ENCODE measurements around the gene ADARB2.
"Not testable (repeated sequence)": the region's sequence is repeated elsewhere in the genome, so short reads cannot be mapped to it uniquely, and the experiment has no call there.

ADARB2 gene

DNA sequence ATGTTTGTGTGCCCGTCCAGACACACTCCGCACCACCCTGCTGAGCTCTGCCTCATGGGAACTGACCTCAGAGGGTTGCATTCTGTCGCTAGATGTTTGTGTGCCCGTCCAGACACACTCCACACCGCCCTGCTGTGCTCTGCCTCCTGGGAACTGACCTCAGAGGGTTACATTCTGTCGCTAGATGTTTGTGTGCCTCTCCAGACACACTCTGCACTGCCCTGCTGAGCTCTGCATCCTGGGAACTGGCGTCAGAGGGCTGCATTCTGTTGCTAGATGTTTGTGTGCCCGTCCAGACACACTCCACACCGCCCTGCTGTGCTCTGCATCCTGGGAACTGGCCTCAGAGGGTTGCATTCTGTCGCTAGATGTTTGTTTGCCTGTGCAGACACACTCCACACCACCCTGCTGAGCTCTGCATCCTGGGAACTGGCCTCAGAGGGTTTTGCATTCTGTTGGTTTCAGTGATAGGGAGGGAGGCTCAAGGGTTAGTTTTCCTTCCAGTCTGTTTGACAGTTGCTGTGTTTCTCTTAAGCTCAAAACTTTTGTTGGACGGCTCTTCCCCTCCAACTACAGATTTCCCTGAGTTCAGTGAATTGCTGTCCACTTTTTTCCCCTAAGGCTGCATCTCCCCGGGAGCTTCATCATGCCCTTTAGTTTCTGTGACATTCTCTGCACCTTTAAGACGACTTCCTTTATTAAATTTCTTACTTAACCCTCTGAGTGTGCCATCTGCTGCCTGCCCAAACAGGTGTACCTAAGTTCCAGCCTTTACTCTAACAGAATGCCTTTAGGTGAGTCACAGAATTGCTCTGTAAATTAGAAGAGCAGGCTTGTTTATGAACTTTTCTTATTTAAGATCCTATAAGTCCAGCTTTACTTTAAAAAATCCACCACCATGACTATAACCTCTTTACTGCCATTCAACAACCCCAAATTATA lies 119.7 kb downstream of the ADARB2 start:
- DNase-seq (ENCODE audit: low read depth in 1 of 2, low spot score in 1 of 2): not testable (repeated sequence)

DNA sequence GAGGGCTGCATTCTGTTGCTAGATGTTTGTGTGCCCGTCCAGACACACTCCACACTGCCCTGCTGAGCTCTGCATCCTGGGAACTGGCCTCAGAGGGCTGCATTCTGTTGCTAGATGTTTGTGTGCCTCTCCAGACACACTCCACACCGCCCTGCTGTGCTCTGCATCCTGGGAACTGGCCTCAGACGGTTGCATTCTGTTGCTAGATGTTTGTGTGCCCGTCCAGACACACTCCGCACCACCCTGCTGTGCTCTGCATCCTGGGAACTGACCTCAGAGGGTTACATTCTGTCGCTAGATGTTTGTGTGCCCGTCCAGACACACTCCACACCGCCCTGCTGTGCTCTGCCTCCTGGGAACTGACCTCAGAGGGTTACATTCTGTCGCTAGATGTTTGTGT lies 120.6 kb downstream of the ADARB2 start:
- not testable (repeated sequence) for DNase-seq (ENCODE audit: low read depth in 1 of 2, low spot score in 1 of 2)

DNA sequence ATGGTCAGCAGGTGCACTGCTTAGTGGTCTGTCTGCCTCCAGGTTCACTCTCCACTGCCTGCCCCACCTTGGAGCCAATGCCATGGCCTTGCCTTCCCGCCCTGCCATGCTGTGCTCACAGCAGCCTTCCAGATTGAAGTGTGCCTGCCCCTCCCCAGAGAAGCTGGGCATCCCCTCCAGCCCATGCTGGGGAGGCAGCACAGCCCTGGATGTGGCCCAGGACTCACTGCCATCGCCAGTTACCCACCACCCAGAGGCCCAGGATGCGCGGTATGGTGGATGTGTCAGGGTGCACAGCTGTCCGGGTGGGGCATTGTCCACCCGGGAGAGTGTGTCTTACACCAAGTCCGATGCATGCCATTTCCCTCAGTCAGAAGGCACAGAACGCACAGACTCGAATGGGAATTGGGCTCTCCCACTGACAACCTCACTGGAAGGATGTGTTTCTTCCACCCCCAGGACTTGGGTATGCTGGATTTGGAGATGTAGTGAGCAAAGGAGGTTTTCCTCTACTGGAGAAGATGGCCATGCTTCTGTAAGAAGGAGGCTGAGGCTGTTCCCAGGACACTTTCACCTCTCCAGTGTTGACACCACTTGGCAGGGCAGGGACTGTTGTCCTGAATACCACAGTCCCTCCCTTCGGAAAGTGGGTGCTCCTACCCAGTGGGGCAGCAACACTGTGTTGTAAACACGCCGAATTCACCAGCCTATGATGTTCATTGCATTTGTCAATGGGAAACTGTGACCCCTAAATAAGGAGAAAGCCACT lies 122.0 kb downstream of the ADARB2 start:
- no peak for DNase-seq (ENCODE audit: low read depth in 1 of 2, low spot score in 1 of 2)

DNA sequence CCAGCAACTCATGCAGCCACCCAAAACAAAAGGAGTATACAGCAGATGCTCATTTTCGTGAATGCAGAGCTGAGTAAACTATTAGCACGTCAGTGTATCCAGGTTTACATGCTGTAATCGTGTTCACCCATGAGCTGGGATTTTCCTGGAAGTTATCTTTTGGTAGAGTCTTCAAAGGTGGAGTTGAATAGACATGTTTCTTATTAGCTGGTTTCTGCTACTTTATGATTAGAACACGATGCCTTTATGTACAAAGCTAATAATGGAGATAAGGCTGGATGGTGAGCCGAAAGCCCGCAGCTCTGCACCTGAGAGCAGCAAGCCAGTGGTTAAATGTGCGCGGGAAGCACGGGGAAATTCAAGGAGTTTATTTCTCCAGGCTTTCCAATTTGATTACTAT lies 123.8 kb downstream of the ADARB2 start:
- DNase-seq (ENCODE audit: low read depth in 1 of 2, low spot score in 1 of 2): no peak

DNA sequence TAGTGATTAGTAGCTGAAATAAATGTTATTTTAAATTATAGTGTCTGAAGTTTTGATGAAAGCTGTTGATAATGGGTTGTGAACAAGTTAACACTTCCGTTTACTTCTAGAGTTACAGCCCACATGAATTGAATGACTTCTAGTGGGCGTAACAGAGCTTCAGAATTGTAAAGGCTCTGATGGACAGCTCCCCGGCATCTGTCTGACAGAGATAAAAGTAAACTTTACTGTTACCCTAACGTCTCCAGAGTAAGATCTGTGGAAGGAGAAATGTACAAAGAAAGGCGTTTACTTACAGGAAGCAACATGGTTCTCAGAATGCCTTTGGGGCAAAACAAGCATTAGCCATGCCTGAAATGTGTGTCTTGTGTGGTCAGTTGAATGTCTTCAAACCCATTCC lies 124.4 kb downstream of the ADARB2 start:
- DNase-seq (ENCODE audit: low read depth in 1 of 2, low spot score in 1 of 2): no peak

DNA sequence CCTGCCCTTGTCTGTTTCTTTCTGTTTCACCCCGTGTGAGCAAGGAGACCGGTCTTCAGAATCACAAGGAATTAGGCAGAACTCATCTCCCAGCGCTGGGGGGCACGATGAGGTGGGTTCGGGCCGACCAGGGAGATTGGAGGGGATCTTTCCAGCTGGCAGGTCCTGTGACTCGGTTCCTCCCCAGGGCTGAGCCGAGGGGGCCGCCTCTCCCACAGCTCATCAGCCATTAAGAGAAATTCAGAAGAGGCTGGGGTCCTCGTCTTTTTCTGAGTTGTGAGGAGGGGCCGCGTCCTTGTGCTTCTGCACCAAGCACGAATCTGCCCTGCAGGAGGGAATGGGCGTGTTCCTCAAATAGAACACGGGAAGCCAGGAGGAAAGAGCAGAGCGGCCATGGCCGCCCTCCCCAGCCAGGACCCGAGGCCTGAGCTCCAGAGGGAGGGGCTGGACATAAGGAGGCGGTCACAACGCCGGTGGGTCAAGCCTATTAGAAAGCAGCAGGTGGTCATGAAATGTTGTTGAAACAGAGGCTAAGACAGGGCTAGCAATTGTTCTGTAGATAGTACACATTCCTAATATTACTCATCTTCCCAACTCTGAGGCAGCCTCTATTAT lies 125.3 kb downstream of the ADARB2 start:
- DNase-seq (ENCODE audit: low read depth in 1 of 2, low spot score in 1 of 2): no peak

DNA sequence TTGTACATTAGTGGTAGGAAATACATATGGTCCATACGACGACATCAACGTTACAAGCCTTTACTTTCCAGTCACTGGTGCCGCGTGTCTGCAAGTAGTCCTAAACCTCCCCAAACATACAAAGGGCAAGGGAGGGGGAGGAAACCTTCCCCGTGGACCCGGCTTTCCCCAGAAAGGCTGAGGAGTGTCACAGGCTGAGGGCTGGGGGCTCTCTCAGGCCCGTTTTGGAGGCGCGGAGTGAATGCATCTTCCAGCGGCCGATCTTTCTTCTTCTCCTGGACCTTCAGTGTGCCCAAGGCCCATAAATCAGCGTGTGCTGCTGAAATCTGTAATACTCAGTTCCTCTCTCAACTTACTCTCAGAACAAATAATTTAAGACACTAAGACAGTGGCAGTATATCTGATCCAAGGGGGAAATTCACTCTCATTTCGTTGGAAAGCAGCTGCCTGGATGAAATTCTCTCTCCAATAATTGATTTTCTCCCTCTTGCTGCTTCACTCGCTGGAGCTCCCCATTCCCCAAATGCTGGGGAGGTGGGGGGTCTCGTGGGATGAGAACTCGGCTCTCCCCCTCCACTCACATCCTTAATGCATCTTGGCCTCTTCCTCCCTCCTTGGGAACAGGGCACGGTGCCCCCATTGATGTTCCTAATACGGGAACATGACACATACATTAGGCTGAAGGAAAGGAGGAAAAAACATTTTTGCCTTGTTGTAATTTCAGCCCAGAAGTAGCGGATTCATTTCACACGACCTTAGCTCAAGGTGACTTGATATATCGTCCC lies 126.1 kb downstream of the ADARB2 start:
- DNase-seq (ENCODE audit: low read depth in 1 of 2, low spot score in 1 of 2): no peak

DNA sequence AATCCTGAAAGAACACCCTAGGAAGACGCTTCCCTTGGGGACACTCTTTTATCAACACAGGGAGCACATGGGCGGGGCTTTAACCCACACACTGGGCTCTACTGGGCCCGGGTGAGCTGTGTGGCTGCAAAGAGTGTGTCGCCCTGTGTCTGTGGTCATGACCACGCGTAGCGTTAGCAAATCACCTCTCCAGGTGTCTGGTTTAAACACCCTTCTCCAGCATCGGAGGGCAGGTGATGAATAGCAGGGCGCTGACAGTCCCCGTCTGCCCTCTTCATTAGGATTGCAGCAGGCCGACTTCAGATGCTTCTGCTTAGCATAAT lies 127.7 kb downstream of the ADARB2 start:
- DNase-seq (ENCODE audit: low read depth in 1 of 2, low spot score in 1 of 2): no peak

DNA sequence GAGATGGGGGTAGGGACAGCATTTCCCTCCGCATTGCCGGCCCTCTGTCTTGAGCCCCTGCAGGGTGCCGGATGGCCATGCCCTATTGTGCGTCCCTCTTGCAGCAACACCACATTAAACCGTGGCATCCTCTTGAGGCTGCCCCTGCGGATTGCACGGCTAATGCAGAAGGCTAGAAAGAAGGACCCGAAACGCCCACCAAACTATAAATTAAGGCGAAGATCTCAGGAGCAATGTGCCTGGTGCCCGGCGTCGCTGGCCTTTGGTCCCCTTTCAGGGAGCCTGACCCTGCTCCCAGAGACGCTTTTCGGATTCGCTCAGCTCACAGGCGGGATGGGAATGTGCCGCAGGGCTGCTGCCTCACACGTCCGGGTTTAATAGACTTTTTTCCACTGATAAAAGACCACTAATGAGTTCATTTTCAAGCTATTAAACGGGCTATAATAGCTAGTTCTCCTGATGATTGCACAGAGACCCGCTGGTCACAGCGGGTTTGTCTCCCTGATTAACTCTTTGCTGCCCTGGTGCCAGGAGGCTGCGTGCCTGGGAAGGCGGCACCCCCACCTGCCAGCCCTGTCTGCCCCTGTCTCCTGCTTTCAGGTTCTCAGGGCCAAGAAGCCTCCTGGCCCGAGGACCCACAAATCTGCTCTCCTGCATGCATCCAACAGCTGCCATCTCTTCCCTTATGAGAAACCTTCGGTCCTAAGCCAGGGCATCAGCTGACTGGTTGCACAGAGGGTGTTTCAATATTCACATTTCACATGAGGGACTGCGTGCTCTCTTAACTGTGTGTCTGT lies 128.3 kb downstream of the ADARB2 start:
- no peak for DNase-seq (ENCODE audit: low read depth in 1 of 2, low spot score in 1 of 2)

DNA sequence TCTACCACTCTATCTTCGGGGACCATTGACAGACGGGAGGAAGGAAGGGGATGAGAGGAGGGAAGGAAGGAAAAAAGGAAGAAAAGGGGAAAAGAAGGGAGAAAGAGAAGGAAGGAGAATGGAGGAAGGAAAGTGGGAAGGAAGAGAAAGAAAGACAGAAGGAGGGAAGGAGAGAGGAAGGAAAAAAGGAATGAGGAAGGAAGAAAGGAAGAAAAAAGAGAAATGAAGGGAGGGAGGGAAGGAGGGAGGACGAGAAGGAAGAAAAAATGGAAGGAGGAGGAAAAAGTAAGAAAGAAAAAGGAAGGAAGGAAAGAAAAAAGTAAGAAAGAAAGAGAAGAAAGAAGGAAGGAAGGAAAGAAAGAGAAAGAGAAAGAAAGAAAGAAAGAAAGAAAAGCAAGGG lies 128.9 kb downstream of the ADARB2 start:
- DNase-seq (ENCODE audit: low read depth in 1 of 2, low spot score in 1 of 2): no peak

DNA sequence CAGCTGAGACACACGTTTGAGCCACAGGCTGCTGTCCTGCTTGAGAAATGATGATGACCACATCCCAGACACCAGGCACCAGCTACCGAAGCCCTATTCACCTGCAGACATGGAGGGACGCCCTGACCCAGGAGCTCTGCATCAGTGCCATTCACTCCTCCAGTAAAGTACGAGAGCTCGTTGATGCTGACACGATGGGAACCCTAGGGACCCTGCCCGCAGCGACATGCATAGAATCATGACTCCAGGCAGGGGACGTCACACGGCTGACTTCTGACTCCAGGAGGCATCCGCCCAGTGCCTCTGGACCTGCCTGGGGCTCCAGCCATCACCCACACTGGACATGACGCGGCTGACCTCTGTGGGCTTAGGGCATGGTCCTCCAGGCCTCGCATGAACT lies 129.9 kb downstream of the ADARB2 start:
- no peak for DNase-seq (ENCODE audit: low read depth in 1 of 2, low spot score in 1 of 2)

DNA sequence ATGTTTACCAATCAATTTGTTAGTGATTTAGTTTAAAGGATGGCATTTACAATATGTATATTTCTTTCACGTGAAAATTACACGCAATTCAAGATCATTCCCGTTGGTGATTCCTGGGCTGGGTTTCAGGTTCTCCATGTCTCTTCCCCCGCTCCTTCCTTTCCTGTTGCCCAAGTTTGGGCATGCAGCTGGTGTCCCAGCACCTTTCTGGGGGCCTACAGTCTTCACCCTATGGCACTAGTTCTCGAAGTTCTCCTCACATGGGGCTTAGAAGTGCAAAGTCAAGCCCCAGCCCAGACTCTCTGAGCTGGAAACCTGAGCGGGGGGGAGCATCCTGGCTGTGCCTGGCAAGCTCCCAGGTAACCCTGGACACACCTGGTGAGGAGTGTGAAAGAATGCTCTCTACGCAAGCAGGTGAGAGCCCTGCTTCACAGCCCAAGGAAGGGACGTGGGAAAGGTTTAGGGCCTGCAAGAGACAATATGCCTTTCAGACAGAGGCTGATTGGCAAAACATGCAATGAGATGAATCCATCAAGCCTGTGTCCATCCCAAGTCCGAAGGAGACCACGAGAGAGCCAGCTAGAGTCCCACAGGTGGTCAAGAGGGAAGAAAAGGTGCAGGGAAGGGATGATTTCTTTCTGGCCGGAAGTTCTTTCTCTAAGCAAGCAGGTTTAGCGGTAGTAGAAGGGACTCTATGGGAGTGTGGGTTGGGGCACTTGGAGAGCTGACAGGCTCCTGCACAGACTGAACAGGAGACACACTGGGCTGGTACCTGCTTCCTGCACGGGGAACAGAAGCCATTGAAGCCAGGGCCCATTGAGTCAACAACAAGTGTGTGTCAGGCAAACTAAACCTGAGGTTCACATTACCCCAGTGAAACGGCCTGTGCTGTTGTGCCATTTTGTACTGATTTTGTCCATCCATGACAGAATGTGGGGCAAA lies 131.1 kb downstream of the ADARB2 start:
- no peak for DNase-seq (ENCODE audit: low read depth in 1 of 2, low spot score in 1 of 2)

DNA sequence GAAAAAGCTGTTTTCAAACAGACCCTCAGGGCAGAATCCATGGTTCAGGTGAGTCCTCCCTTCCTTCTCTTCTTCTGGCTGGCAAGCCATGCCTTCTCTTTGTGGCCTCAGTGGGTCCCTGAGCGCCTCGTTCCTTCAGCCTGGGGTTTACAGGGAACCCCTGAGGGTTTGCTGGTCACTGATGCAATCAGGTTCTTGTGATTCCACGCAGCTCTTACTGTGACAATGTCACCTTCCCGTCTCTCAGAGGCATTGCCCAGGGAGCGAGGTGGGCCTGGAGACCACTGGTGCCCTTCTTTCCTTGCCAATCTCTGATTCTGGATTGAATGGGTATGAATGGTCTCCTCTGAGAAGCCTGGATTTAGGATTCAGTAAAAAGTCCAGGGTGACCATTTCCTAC lies 132.2 kb downstream of the ADARB2 start:
- no peak for DNase-seq (ENCODE audit: low read depth in 1 of 2, low spot score in 1 of 2)

DNA sequence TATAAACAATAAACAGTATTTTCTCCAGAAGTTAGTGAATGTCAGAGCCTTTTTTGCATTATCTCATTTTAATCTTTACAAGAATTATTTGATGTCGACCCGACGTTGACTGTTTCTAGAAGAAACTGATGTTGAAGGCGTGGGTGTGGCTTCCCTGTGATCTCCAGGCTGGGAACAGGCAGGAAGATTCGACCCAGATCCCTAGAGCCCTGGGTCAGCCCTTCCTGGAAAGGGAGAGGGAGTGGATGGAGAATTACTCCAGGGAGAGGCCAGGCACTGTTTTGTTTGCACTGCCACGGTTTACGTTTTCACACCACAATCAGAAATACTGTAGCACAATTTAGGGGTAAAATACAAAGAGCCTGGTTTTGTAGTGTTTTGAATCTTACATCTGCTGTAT lies 133.1 kb downstream of the ADARB2 start:
- DNase-seq (ENCODE audit: low read depth in 1 of 2, low spot score in 1 of 2): no peak

DNA sequence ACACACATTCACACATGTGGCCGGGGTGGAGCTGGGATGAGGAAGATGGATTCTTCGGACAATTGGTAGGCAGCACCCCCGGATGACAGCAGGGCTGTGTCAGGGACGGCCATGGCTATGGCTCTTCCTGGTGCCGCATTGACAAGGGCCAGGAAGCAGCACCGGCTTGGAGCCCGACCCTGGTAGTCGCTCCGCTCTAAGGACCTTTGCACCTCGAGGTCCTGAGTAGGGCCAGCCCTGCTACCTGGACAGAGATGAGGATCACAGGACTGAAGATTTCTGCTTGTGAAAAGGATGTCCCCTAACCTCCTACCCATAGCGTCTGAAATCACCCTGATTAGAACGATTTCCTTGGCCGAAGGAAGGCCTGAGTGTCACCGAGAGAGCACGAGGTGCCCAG lies 134.1 kb downstream of the ADARB2 start:
- no peak for DNase-seq (ENCODE audit: low read depth in 1 of 2, low spot score in 1 of 2)

DNA sequence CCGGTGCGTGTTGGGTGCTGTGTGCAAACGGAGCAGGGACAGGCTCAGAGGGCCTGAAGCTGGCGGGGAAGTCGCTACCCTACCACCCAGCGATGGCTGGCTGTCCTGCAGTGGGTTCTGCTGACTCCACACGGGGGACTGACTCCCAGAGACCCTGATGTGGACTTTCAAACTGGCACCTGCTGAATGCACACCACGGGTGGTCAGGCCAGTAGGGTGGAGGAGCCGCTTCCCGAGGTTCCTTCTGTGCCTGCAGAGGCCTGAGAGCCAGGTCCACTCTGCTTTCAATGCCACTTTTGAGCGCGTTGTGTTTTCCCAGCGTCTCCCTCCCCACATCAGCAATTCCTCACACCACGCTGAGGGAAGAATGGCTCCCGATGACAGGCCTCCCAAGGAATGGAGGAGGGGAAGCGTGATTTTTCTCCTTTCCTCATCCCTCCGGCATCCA lies 135.3 kb downstream of the ADARB2 start:
- DNase-seq (ENCODE audit: low read depth in 1 of 2, low spot score in 1 of 2): no peak

DNA sequence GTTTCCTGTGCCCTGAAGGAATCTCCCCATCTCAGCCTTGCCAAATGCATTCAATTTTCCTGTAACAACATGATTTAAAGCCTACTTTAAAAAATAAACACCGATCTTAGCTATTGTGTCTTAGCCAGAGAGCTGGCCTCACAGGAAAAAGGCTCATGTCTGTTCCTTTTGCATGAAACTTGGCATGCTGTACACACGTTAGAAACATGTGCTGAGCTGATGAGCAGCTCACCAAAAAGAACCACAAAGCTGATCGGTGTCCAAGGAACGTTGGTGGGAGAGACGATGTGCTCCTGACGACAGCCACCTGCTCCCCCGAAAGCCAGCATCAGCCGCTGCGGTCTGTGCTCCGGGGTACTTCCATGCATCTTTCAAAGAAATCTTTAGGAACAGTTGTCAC lies 135.9 kb downstream of the ADARB2 start:
- no peak for DNase-seq (ENCODE audit: low read depth in 1 of 2, low spot score in 1 of 2)

DNA sequence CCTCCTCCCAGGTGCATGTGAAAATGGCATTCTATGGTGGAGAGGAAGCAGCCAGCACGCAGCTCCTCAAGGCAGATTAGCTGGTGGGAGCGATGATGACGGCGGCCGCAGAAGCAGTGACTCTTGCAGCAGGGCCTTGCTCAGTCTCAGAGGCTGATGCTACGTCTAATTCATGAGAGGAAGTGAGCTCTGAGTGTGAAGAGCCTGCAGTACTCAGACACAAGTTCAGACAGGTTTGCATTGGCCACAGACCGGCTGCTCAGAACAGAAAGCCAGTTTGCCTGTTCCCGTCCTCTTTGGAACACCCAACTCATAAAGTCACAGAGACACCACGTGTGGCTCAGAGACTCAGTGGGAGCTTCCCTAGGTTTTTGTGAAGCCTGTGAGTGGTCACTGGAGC lies 136.5 kb downstream of the ADARB2 start:
- DNase-seq (ENCODE audit: low read depth in 1 of 2, low spot score in 1 of 2): no peak

DNA sequence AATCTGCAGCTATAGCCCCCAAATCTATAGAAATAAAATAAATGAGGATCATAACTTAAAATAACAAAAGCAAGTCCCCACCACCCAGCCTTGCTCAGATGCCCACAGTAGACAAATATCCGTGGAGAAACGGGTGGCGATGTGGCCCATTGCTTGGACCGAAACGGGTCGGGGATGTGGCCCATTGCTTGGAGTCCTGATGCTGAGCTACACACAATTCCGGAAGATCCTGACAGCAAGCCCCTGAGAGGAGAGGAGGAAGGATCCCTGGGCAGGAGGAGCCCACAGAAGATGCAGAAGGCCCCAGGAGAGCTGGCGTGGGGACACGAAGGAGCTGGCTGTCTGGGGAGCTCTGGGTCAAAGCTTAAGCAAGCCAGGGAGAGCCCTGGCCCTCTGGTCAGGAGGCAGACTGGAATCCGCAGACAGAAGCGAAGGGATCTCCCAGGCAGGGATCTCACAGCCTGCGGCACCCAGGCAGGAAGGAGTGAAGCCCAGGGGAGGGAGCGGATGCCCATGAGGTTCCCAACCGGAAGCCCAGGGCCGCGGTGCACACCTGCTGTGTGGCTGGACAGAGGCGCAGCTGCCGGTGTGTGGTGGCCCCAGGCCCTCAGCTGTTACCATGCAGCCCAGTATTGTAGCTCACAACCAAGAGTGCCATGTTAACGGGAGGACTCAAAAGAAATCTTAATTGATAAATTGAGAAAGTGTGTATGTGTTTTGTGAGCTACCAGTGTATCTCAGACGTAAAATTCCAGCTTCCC lies 138.8 kb downstream of the ADARB2 start:
- DNase-seq (ENCODE audit: low read depth in 1 of 2, low spot score in 1 of 2): no peak

Measured in activated CD4-positive, alpha-beta T cell treated with anti-CD3 and anti-CD28 coated beads, Interleukin-2, amount 50 U/mL, for 24 hours (primary cell).